Activated naive CD8-positive, alpha-beta T cell treated with anti-CD3 and anti-CD28 coated beads, Interleukin-2, amount 10 ng/mL, durations not matched to agents 7 days and 5 days (primary cell): ENCODE data around the gene PRDM8. TPM values are rescaled to one million over a fixed set of nuclear protein-coding genes. Genes with fewer than 3 reads are reported as not detected.

Experiments used
- ATAC-seq: fragments of 150-1000 bp; cut with Tn5 transposase; one replicate; pipeline ENCODE4 v1.10.0; 2021; ENCODE audit warnings: low read depth, moderate library complexity
- POLR2A ChIA-PET: fragments of 350-600 bp; sonication (Branson Sonifier 250); formaldehyde crosslinking; loops from one replicate; lab custom pipeline; 2021; ENCODE audit warnings: antibody characterized with exemption; lab: Charles Lee
- DNase-seq: peaks from one replicate; pipeline ENCODE4 v3.0.0; 2021
- H3K27ac Mint-ChIP-seq: one replicate; pipeline ENCODE4 v1.8.0; 2022; ENCODE audit warnings: mild to moderate bottlenecking, mixed read lengths
- H3K27me3 Mint-ChIP-seq: one replicate; pipeline ENCODE4 v1.8.0; 2022; ENCODE audit warnings: mild to moderate bottlenecking, moderate library complexity, mixed read lengths
- H3K36me3 Mint-ChIP-seq: one replicate; pipeline ENCODE4 v1.8.0; 2021; ENCODE audit warnings: mild to moderate bottlenecking, mixed read lengths
- H3K4me1 Mint-ChIP-seq: one replicate; pipeline ENCODE4 v1.8.0; 2021; ENCODE audit warnings: mixed read lengths
- H3K4me3 Mint-ChIP-seq: one replicate; pipeline ENCODE4 v1.8.0; 2022; ENCODE audit warnings: mild to moderate bottlenecking, moderate library complexity, mixed read lengths
- H3K9me3 Mint-ChIP-seq: one replicate; pipeline ENCODE4 v1.8.0; 2021; ENCODE audit warnings: mixed read lengths
- total RNA-seq, 2 experiments: library from RNA; stranded (reverse); gene quantifications; one replicate each; pipeline ENCODE4 v1.2.3, GENCODE V29; 2021

The PRDM8 gene
- total RNA-seq, 2 experiments from 2014 or later, result 8.2 to 9.5 TPM

GRCh38 chr4:80198441-80198837 lies 1.1 kb downstream of the PRDM8 start:
- ATAC-seq (no peak), DNase-seq (no peak)
- no peak overlapping the region for H3K4me3 Mint-ChIP-seq
- H3K4me1 Mint-ChIP-seq, result peaks cover 28% of the 10 kb centered on the region
- H3K9me3 Mint-ChIP-seq, result no peaks in the 10 kb centered on the region
- POLR2A ChIA-PET, result interaction anchor here (0.7 kb wide), 1 partner anchor 129 kb away, joined by 6 read pairs; no protein-coding TSS in a partner anchor
- H3K27me3 Mint-ChIP-seq, result peaks cover 73% of the 10 kb centered on the region
- peaks cover 5% of the 10 kb centered on the region for H3K36me3 Mint-ChIP-seq
- no peak overlapping the region for H3K27ac Mint-ChIP-seq

- POLR2A ChIA-PET, result interaction anchor here (0.7 kb wide), 1 partner anchor 129 kb away, joined by 6 read pairs; no protein-coding TSS in a partner anchor
- peaks cover 30% of the 10 kb centered on the region for H3K4me1 Mint-ChIP-seq
- H3K27ac Mint-ChIP-seq, result no peak overlapping the region
- ATAC-seq (no peak), DNase-seq (no peak)
- peaks cover 5% of the 10 kb centered on the region for H3K36me3 Mint-ChIP-seq
- H3K9me3 Mint-ChIP-seq, result no peaks in the 10 kb centered on the region
- no peak overlapping the region for H3K4me3 Mint-ChIP-seq
- H3K27me3 Mint-ChIP-seq, result peaks cover 71% of the 10 kb centered on the region
Measured at GRCh38 chr4:80199004-80199560, 1.8 kb downstream of the PRDM8 start.

DNA sequence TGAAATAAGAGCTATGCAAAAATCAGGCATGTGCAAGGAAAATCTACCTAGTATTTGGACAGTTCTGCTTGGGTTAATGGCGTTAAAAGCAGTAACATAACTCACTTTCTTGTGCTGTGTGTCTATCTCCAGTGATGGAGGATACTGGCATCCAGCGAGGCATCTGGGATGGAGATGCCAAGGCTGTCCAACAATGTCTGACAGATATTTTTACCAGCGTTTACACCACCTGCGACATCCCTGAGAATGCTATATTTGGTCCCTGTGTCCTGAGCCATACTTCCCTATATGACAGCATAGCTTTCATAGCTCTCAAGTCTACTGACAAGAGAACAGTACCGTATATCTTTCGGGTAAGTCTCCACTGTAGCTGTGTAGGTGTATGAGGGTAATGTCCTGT lies 2.6 kb downstream of the PRDM8 start:
- Mint-ChIP-seq H3K27ac (no peak overlapping the region), H3K36me3 (peaks cover 5% of the 10 kb centered on the region), H3K9me3 (no peaks in the 10 kb centered on the region), H3K4me1 (peaks cover 30% of the 10 kb centered on the region), H3K27me3 (peaks cover 66% of the 10 kb centered on the region), H3K4me3 (no peak overlapping the region)
- DNase-seq (no peak), ATAC-seq (no peak)
- POLR2A ChIA-PET, result no interaction called here

GRCh38 chr4:80201252-80202151 lies 4.2 kb downstream of the PRDM8 start:
- Mint-ChIP-seq H3K4me3 (peak overlapping the region; percentile 74), H3K27ac (no peak overlapping the region), H3K36me3 (peaks cover 3% of the 10 kb centered on the region), H3K9me3 (no peaks in the 10 kb centered on the region), H3K27me3 (peaks cover 52% of the 10 kb centered on the region), H3K4me1 (peaks cover 26% of the 10 kb centered on the region)
- ATAC-seq, result peak; percentile 3
- no peak for DNase-seq
- POLR2A ChIA-PET, result interaction anchor here (1.2 to 1.9 kb wide), 3 partner anchors 16 to 141 kb away, joined by 3 to 8 read pairs (median 6); no protein-coding TSS in a partner anchor

DNA sequence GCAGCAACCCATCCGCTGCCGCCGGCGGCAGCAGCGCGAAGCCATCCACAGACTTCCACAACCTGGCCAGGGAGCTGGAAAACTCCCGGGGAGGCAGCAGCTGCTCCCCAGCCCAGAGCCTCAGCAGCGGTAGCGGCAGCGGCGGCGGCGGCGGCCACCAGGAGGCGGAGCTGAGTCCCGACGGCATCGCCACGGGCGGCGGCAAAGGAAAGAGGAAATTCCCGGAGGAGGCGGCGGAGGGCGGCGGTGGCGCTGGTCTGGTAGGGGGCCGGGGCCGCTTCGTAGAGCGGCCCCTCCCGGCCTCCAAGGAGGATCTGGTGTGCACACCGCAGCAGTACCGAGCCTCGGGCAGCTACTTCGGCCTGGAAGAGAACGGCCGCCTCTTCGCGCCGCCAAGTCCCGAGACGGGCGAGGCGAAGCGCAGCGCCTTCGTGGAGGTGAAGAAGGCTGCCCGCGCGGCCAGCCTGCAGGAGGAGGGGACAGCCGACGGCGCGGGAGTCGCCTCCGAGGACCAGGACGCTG lies 4.9 kb downstream of the PRDM8 start:
- Mint-ChIP-seq H3K4me3 (peak overlapping the region; percentile 74), H3K36me3 (peaks cover 3% of the 10 kb centered on the region), H3K9me3 (no peaks in the 10 kb centered on the region), H3K4me1 (peaks cover 22% of the 10 kb centered on the region), H3K27ac (peak overlapping the region; percentile 45), H3K27me3 (peaks cover 45% of the 10 kb centered on the region)
- DNase-seq, result peak; percentile 84
- POLR2A ChIA-PET, result interaction anchor here (1.2 to 1.9 kb wide), 4 partner anchors 10 to 142 kb away, joined by 3 to 8 read pairs (median 5); no protein-coding TSS in a partner anchor
- ATAC-seq, result peak; percentile 58

DNA sequence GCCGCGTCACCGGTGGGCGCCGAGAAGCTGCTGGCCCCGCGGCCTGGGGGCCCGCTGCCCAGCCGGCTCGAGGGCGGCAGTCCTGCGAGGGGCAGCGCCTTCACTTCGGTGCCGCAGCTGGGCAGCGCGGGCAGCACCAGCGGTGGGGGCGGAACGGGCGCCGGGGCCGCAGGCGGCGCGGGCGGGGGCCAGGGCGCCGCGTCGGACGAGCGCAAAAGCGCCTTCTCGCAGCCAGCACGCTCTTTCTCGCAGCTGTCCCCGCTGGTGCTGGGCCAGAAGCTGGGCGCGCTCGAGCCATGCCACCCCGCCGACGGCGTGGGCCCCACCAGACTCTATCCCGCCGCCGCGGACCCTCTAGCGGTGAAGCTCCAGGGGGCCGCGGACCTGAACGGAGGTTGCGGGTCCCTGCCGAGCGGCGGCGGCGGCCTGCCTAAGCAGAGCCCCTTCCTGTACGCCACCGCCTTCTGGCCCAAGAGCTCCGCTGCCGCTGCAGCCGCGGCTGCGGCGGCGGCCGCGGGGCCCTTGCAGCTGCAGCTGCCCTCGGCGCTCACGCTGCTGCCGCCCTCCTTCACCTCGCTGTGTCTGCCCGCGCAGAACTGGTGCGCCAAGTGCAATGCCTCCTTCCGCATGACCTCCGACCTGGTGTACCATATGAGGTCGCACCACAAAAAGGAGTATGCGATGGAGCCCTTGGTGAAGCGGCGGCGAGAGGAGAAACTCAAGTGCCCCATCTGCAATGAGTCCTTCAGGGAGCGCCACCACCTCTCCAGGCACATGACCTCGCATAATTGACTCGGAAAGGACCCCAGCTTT lies 5.6 kb downstream of the PRDM8 start:
- Mint-ChIP-seq H3K27me3 (peaks cover 39% of the 10 kb centered on the region), H3K9me3 (no peaks in the 10 kb centered on the region), H3K27ac (peak overlapping the region; percentile 67), H3K4me1 (peaks cover 20% of the 10 kb centered on the region), H3K36me3 (peaks cover 3% of the 10 kb centered on the region), H3K4me3 (peak overlapping the region; percentile 83)
- DNase-seq (peak; percentile 71), ATAC-seq (peak; percentile 75)
- POLR2A ChIA-PET, result interaction anchor here (1.2 to 1.9 kb wide), 4 partner anchors 9 to 143 kb away, joined by 3 to 8 read pairs (median 5); no protein-coding TSS in a partner anchor

DNA sequence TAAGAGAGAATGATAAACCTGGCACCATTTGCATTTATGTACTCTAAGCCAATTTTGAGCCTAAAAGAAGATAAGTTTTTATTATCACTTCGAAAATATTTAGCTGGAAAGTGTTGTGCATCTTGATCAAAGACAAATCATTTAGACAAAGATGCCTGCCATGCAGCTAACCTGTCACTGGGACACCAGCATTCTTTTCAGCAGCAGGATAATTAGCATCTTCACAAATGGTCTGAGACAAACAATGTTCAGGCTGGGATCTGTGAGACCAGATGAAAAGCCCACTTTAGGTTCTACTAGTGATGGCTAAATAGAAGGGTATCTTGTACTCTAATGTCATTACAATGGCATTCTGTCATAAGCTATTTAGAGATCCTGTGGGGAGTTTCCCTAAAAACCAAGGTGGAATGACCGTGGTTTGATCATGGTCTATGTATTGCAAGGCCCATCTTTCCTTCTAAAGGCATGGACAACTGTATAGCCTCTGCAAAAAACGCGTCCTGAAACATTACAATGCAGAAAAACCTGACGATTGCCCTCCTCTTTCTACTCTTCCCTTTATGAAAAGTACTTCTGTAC lies 7.2 kb downstream of the PRDM8 start:
- Mint-ChIP-seq H3K4me3 (no peak overlapping the region), H3K27me3 (peaks cover 26% of the 10 kb centered on the region), H3K27ac (no peak overlapping the region), H3K9me3 (peaks cover 2% of the 10 kb centered on the region), H3K4me1 (peaks cover 17% of the 10 kb centered on the region), H3K36me3 (peaks cover 2% of the 10 kb centered on the region)
- no peak for ATAC-seq
- POLR2A ChIA-PET, result no interaction called here
- no peak for DNase-seq

GRCh38 chr4:80206111-80206510 lies 8.8 kb downstream of the PRDM8 start:
- H3K9me3 Mint-ChIP-seq, result peaks cover 2% of the 10 kb centered on the region
- peaks cover 15% of the 10 kb centered on the region for H3K4me1 Mint-ChIP-seq

DNA sequence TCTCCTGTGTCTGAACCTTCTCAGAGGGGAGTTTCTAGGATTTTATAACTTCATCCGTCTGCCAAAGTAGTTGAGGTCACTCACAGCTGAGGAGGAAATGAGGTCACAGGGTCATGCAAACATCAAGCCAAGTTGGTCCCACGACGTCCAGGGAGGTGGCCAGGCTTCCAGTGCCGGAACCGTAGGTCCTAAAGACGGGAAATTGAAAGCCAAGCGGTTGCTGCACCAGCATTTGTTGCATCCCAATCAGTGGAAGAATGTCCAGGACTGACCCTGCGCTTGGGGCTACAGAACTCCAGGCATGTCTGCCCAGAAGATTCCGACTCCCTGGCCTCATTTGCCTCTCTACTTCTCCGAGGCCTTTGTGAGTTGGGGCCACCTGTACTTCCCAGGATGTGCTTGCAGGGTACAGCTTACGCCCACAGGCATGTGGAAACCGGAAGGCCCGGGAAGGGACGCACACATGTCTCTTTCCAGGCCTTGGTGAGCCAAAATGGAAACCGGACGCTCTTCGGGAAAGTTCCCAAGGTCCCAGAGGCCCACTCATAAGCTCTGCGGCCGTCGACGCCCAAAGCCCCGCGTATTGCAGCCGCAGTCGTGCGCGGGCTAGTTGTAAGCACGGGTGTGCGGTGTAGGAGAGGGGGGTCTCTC lies 9.3 kb downstream of the PRDM8 start:
- peaks cover 23% of the 10 kb centered on the region for H3K27me3 Mint-ChIP-seq
- POLR2A ChIA-PET, result no interaction called here

More at GRCh38 chr4:80206111-80206510, 8.8 kb downstream of the PRDM8 start:
- Mint-ChIP-seq H3K27me3 (peaks cover 22% of the 10 kb centered on the region), H3K4me3 (no peak overlapping the region), H3K27ac (no peak overlapping the region), H3K36me3 (peaks cover 2% of the 10 kb centered on the region)
- ATAC-seq, result no peak
- no peak for DNase-seq
- POLR2A ChIA-PET, result no interaction called here

DNA sequence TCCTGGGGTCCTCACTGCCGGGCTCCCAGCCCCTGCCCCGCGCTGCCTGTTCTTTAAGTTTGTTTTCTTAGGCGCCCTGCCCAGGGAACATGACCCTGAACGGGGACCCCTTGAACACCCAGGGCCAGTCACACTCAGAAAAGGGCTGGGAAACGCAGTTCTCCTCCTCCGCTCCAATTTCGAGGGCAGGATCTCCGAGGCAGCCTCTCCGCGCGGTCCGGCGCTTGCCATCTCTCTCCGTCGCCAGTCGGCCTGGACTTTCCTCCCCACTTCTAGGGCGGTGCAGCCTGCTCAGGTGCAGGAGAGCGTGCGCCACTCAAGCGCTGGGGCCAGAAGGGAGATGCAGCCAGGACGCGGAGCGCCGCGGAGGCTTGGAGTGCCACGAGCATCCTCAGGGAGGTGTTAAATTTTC lies 9.9 kb downstream of the PRDM8 start:
- DNase-seq (no peak), ATAC-seq (no peak)
- Mint-ChIP-seq H3K9me3 (peaks cover 2% of the 10 kb centered on the region), H3K4me3 (no peak overlapping the region), H3K27ac (no peak overlapping the region), H3K4me1 (peaks cover 8% of the 10 kb centered on the region), H3K27me3 (peaks cover 26% of the 10 kb centered on the region), H3K36me3 (peaks cover 2% of the 10 kb centered on the region)
- POLR2A ChIA-PET, result no interaction called here

More for the DNA sequence above, 9.3 kb downstream of the PRDM8 start:
- H3K4me3 Mint-ChIP-seq, result no peak overlapping the region
- H3K4me1 Mint-ChIP-seq, result peaks cover 10% of the 10 kb centered on the region
- H3K27ac Mint-ChIP-seq, result no peak overlapping the region
- DNase-seq (no peak), ATAC-seq (no peak)
- peaks cover 2% of the 10 kb centered on the region for H3K9me3 Mint-ChIP-seq
- H3K36me3 Mint-ChIP-seq, result peaks cover 2% of the 10 kb centered on the region

GRCh38 chr4:80207664-80208063 lies 10.4 kb downstream of the PRDM8 start:
- Mint-ChIP-seq H3K4me3 (no peak overlapping the region), H3K4me1 (peaks cover 8% of the 10 kb centered on the region), H3K36me3 (peaks cover 2% of the 10 kb centered on the region), H3K9me3 (peaks cover 2% of the 10 kb centered on the region), H3K27me3 (peaks cover 26% of the 10 kb centered on the region), H3K27ac (no peak overlapping the region)
- ATAC-seq, result no peak
- POLR2A ChIA-PET, result no interaction called here
- no peak for DNase-seq
